Parathyroid adenoma (tissue), 2 donors: ENCODE data around the gene SAC3D1.

ENCODE experiments used
- H2AFZ ChIP-seq: fragments of 300-600 bp; sonication (generic); one replicate; pipeline ENCODE4 v1.7.0; 2017; ENCODE audit warnings: antibody characterized with exemption, mild to moderate bottlenecking
- H3K27ac ChIP-seq: fragments of 300-600 bp; sonication (generic); one replicate; pipeline ENCODE4 v1.7.0; 2017
- H3K27me3 ChIP-seq: fragments of 300-600 bp; sonication (generic); one replicate; pipeline ENCODE4 v1.7.0; 2017; ENCODE audit warnings: low read length; ENCODE audit not compliant: control insufficient read depth, insufficient read depth
- H3K36me3 ChIP-seq: fragments of 300-600 bp; sonication (generic); one replicate; pipeline ENCODE4 v1.7.0; 2017; ENCODE audit warnings: low read length; ENCODE audit not compliant: control insufficient read depth, insufficient read depth
- H3K4me1 ChIP-seq: fragments of 300-600 bp; sonication (generic); one replicate; pipeline ENCODE4 v1.7.0; 2017; ENCODE audit warnings: control low read depth
- H3K4me2 ChIP-seq: fragments of 300-600 bp; sonication (generic); one replicate; pipeline ENCODE4 v1.7.0; 2017; ENCODE audit warnings: low read length
- H3K4me3 ChIP-seq: fragments of 300-600 bp; sonication (generic); one replicate; pipeline ENCODE4 v1.7.0; 2017; ENCODE audit warnings: low read depth, low read length
- H3K79me2 ChIP-seq: fragments of 300-600 bp; sonication (generic); one replicate; pipeline ENCODE4 v1.7.0; 2017; ENCODE audit warnings: control low read depth
- H3K9ac ChIP-seq: fragments of 300-600 bp; sonication (generic); one replicate; pipeline ENCODE4 v1.7.0; 2017; ENCODE audit warnings: mild to moderate bottlenecking
- H3K9me3 ChIP-seq: fragments of 300-600 bp; sonication (generic); one replicate; pipeline ENCODE4 v1.7.0; 2017; ENCODE audit warnings: low read length; ENCODE audit not compliant: control insufficient read depth
- CTCF ChIP-seq: fragments of 300-600 bp; sonication (generic); IDR thresholded peaks from one replicate; pipeline ENCODE4 v1.7.0; 2017; ENCODE audit warnings: antibody characterized with exemption, mild to moderate bottlenecking
- donor health status: primary hyperparathyroidism.

Gene SAC3D1

GRCh38 chr11:65086809-65087208 lies 45.8 kb downstream of the SAC3D1 start:
- no peak overlapping the region for H3K27ac ChIP-seq
- H3K4me2 ChIP-seq: no peak overlapping the region
- H3K4me1 ChIP-seq: peaks cover 4% of the 10 kb centered on the region
- no peaks in the 10 kb centered on the region for H3K9me3 ChIP-seq
- no peak overlapping the region for H3K4me3 ChIP-seq
- no peaks in the 10 kb centered on the region for H3K79me2 ChIP-seq
- H3K27me3 ChIP-seq: no peaks in the 10 kb centered on the region
- no peak overlapping the region for H3K9ac ChIP-seq
- no peak overlapping the region for H2AFZ ChIP-seq
- no peaks in the 10 kb centered on the region for H3K36me3 ChIP-seq
- no peak for TF ChIP-seq CTCF

- H3K9ac ChIP-seq: no peak overlapping the region
- peaks cover 4% of the 10 kb centered on the region for H3K4me1 ChIP-seq
- H3K9me3 ChIP-seq: no peaks in the 10 kb centered on the region
- no peaks in the 10 kb centered on the region for H3K36me3 ChIP-seq
- H3K4me3 ChIP-seq: no peak overlapping the region
- TF ChIP-seq CTCF: no peak
- H3K4me2 ChIP-seq: no peak overlapping the region
- no peaks in the 10 kb centered on the region for H3K27me3 ChIP-seq
- H3K27ac ChIP-seq: no peak overlapping the region
- no peaks in the 10 kb centered on the region for H3K79me2 ChIP-seq
- H2AFZ ChIP-seq: no peak overlapping the region
These were observed 46.2 kb downstream of the SAC3D1 start for GRCh38 chr11:65087216-65087615.

GRCh38 chr11:65087827-65088226 lies 46.8 kb downstream of the SAC3D1 start:
- Histone ChIP-seq H3K4me3 (no peak overlapping the region), H3K4me2 (no peak overlapping the region), H3K9me3 (no peaks in the 10 kb centered on the region), H3K27ac (no peak overlapping the region), H3K36me3 (no peaks in the 10 kb centered on the region), H3K79me2 (no peaks in the 10 kb centered on the region), H3K27me3 (no peaks in the 10 kb centered on the region), H3K4me1 (peaks cover 4% of the 10 kb centered on the region), H3K9ac (no peak overlapping the region), H2AFZ (no peak overlapping the region)
- no peak for TF ChIP-seq CTCF

- Histone ChIP-seq H3K9me3 (no peaks in the 10 kb centered on the region), H3K27me3 (no peaks in the 10 kb centered on the region), H3K4me1 (peaks cover 4% of the 10 kb centered on the region), H3K79me2 (no peaks in the 10 kb centered on the region), H3K36me3 (no peaks in the 10 kb centered on the region), H2AFZ (no peak overlapping the region), H3K9ac (no peak overlapping the region), H3K4me3 (no peak overlapping the region), H3K4me2 (no peak overlapping the region), H3K27ac (no peak overlapping the region)
- no peak for TF ChIP-seq CTCF
These were observed 48.6 kb downstream of the SAC3D1 start for GRCh38 chr11:65089621-65090020.

- Histone ChIP-seq H3K4me3 (no peak overlapping the region), H3K9me3 (no peaks in the 10 kb centered on the region), H3K9ac (no peak overlapping the region), H3K4me1 (peaks cover under 1% of the 10 kb centered on the region), H3K79me2 (no peaks in the 10 kb centered on the region), H2AFZ (no peak overlapping the region), H3K27ac (no peak overlapping the region), H3K27me3 (no peaks in the 10 kb centered on the region), H3K4me2 (no peak overlapping the region), H3K36me3 (no peaks in the 10 kb centered on the region)
- no peak for TF ChIP-seq CTCF
These were observed 49.6 kb downstream of the SAC3D1 start for GRCh38 chr11:65090628-65091027.
